Activated CD4-positive, alpha-beta T cell treated with anti-CD3 and anti-CD28 coated beads, Interleukin-2, amount 10 ng/mL, durations not matched to agents 7 days and 5 days (primary cell): ENCODE results near the gene BDNF. TPM values are rescaled to one million over a fixed set of nuclear protein-coding genes. Genes with fewer than 3 reads are reported as not detected.
"Not testable (repeated sequence)": the region's sequence is repeated elsewhere in the genome, so short reads cannot be mapped to it uniquely, and the experiment has no call there.

Experiments used
- CTCF ChIA-PET: fragments of 350-600 bp; sonication (Branson Sonifier 250); formaldehyde crosslinking; loops from one replicate; lab custom pipeline; 2021; ENCODE audit warnings: antibody characterized with exemption; lab: Charles Lee
- POLR2A ChIA-PET: fragments of 350-600 bp; sonication (Branson Sonifier 250); formaldehyde crosslinking; loops from one replicate; lab custom pipeline; 2021; ENCODE audit warnings: antibody characterized with exemption; lab: Charles Lee
- DNase-seq: peaks from one replicate; pipeline ENCODE4 v3.0.0-alpha.2; 2020
- H3K27ac Mint-ChIP-seq: one replicate; pipeline ENCODE4 v1.8.0; 2021; ENCODE audit warnings: mild to moderate bottlenecking, moderate library complexity, mixed read lengths
- H3K27me3 Mint-ChIP-seq: one replicate; pipeline ENCODE4 v1.8.0; 2021; ENCODE audit warnings: mixed read lengths
- H3K36me3 Mint-ChIP-seq: one replicate; pipeline ENCODE4 v1.8.0; 2021; ENCODE audit warnings: low read depth, mixed read lengths
- H3K4me1 Mint-ChIP-seq: one replicate; pipeline ENCODE4 v1.8.0; 2021; ENCODE audit warnings: mixed read lengths
- H3K4me3 Mint-ChIP-seq: one replicate; pipeline ENCODE4 v1.8.0; 2021; ENCODE audit warnings: mild to moderate bottlenecking, moderate library complexity, mixed read lengths
- H3K9me3 Mint-ChIP-seq: one replicate; pipeline ENCODE4 v1.8.0; 2021; ENCODE audit warnings: mixed read lengths
- total RNA-seq, 2 experiments: library from RNA; stranded (reverse); gene quantifications; one replicate each; pipeline ENCODE4 v1.2.3, GENCODE V29; 2021

The BDNF gene
- total RNA-seq: not detected

DNA sequence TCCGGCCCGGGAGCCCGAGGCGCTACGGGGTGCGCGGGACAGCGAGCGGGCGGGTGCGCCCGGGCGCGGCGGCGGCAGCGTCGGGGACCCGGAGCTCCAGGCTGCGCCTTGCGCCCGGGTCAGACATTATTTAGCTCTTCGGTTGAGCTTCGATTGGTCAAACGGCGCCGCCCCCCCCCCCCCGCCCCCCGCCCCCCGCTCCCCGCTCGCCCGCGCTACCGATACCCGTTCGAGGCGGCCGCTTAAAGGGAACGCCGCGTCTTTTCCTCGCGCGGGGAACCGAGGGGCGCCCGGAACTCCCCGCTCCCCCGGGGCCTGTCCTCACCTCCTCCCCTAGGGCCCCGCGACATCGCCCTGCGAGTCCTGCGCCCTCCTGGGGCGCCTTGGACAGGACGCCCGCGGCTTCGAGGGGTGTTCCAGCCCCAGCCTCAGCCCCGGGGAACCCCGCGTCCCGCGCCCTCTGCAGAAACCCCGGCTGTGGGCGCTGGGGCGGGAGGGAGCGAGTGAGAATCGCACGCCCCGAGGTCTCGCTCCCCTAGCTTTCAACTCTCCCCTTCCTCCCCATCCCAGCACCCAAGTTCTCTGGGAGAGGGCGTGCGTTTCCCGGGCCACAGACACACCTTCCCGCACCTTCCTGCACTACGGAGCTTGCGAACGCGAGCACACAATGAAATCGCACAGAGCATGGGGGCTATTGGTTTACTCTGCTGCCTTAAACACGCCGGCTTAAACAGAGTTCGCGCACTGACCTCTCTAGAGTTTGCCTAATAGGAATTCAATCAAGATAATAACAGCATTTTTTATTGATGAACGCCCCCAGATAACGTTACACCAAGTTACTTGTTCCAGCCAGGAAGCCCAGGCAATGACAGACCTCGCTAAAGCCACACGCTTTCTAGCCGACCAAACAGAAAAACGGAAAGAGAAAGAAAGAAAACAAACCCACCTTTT is at the start of gene BDNF:
BDNF (minus strand) TSS at position 105 of the 951 bp plus-strand sequence. CDS start 41,891 bp downstream, outside the sequence.
- peaks cover 75% of the 10 kb centered on the region for H3K27me3 Mint-ChIP-seq
- H3K4me1 Mint-ChIP-seq: peaks cover 18% of the 10 kb centered on the region
- H3K4me3 Mint-ChIP-seq: peak within 1 kb of the TSS; percentile 56
- H3K27ac Mint-ChIP-seq: no peak within 1 kb of the TSS
- H3K9me3 Mint-ChIP-seq: no peaks in the 10 kb centered on the region
- CTCF ChIA-PET: no interaction called here
- H3K36me3 Mint-ChIP-seq: no peaks in the 10 kb centered on the region
- POLR2A ChIA-PET: no interaction called here
- no peak for DNase-seq

- POLR2A ChIA-PET: no interaction called here
- no peak for DNase-seq
- Mint-ChIP-seq H3K36me3 (no peaks in the 10 kb centered on the region), H3K4me3 (no peak overlapping the region), H3K27me3 (no peaks in the 10 kb centered on the region), H3K9me3 (no peaks in the 10 kb centered on the region), H3K4me1 (no peaks in the 10 kb centered on the region), H3K27ac (no peak overlapping the region)
- CTCF ChIA-PET: no interaction called here
Observed at GRCh38 chr11:27740362-27741013, 40.2 kb upstream of the BDNF start.

- POLR2A ChIA-PET: no interaction called here
- no peaks in the 10 kb centered on the region for H3K27me3 Mint-ChIP-seq
- DNase-seq: no peak
- no peaks in the 10 kb centered on the region for H3K9me3 Mint-ChIP-seq
- H3K4me1 Mint-ChIP-seq: no peaks in the 10 kb centered on the region
- H3K36me3 Mint-ChIP-seq: no peaks in the 10 kb centered on the region
- no peak overlapping the region for H3K4me3 Mint-ChIP-seq
- H3K27ac Mint-ChIP-seq: no peak overlapping the region
- CTCF ChIA-PET: interaction anchor here (1.1 kb wide), 1 partner anchor 10 kb away, joined by 4 read pairs; no protein-coding TSS in a partner anchor
Observed at GRCh38 chr11:27735281-27735680, 35.0 kb upstream of the BDNF start.

DNA sequence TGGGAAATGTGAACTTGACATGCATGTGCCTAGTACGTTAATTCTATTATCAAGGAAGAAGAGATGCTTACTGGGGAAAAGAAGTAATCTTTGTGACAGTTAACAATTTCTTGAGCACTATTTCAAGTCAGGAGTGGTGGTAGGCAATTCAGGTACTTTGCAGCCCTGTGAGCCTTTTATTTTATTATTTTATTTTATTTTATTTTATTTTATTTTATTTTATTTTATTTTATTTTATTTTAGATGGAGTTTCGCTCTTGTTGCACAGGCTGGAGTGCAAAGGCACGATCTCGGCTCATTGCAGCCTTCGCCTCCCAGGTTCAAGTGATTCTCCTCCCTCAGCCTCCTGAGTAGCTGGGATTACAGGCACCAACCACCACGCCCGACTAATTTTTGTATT is 31.5 kb upstream of the BDNF start:
- H3K9me3 Mint-ChIP-seq, POLR2A ChIA-PET, H3K27me3 Mint-ChIP-seq, H3K27ac Mint-ChIP-seq, DNase-seq, H3K4me1 Mint-ChIP-seq, H3K36me3 Mint-ChIP-seq, CTCF ChIA-PET, H3K4me3 Mint-ChIP-seq: not testable (repeated sequence)

- no peak overlapping the region for H3K4me3 Mint-ChIP-seq
- POLR2A ChIA-PET: no interaction called here
- CTCF ChIA-PET: no interaction called here
- H3K4me1 Mint-ChIP-seq: peaks cover 4% of the 10 kb centered on the region
- no peak overlapping the region for H3K27ac Mint-ChIP-seq
- H3K27me3 Mint-ChIP-seq: peaks cover 24% of the 10 kb centered on the region
- no peak for DNase-seq
- H3K9me3 Mint-ChIP-seq: no peaks in the 10 kb centered on the region
- H3K36me3 Mint-ChIP-seq: peaks cover 5% of the 10 kb centered on the region
Observed at GRCh38 chr11:27726981-27727380, 26.7 kb upstream of the BDNF start.

- Mint-ChIP-seq H3K9me3 (peaks cover 6% of the 10 kb centered on the region), H3K4me1 (peaks cover 4% of the 10 kb centered on the region), H3K27me3 (peaks cover 51% of the 10 kb centered on the region), H3K27ac (no peak overlapping the region), H3K4me3 (no peak overlapping the region), H3K36me3 (peaks cover 8% of the 10 kb centered on the region)
- DNase-seq: no peak
- POLR2A ChIA-PET: no interaction called here
- CTCF ChIA-PET: no interaction called here
Observed at GRCh38 chr11:27723687-27724086, 23.4 kb upstream of the BDNF start.

- Mint-ChIP-seq H3K4me1 (peaks cover 4% of the 10 kb centered on the region), H3K4me3 (no peak overlapping the region), H3K27ac (peak overlapping the region; percentile 19), H3K36me3 (peaks cover 8% of the 10 kb centered on the region), H3K27me3 (peaks cover 55% of the 10 kb centered on the region), H3K9me3 (peaks cover 6% of the 10 kb centered on the region)
- DNase-seq: no peak
- ChIA-PET POLR2A (no interaction called here), CTCF (no interaction called here)
Observed at GRCh38 chr11:27722953-27723344, 22.7 kb upstream of the BDNF start.

GRCh38 chr11:27722117-27722952 is 22.1 kb upstream of the BDNF start:
- ChIA-PET POLR2A (no interaction called here), CTCF (no interaction called here)
- Mint-ChIP-seq H3K27me3 (peaks cover 61% of the 10 kb centered on the region), H3K4me3 (no peak overlapping the region), H3K4me1 (peaks cover 4% of the 10 kb centered on the region), H3K27ac (no peak overlapping the region), H3K36me3 (peaks cover 8% of the 10 kb centered on the region), H3K9me3 (peaks cover 6% of the 10 kb centered on the region)
- DNase-seq: no peak

- no peak overlapping the region for H3K4me3 Mint-ChIP-seq
- H3K27ac Mint-ChIP-seq: peak overlapping the region; percentile 15
- no peak for DNase-seq
- ChIA-PET POLR2A (no interaction called here), CTCF (no interaction called here)
- H3K9me3 Mint-ChIP-seq: peaks cover 6% of the 10 kb centered on the region
- peaks cover 8% of the 10 kb centered on the region for H3K36me3 Mint-ChIP-seq
- peaks cover 67% of the 10 kb centered on the region for H3K27me3 Mint-ChIP-seq
- H3K4me1 Mint-ChIP-seq: peaks cover 4% of the 10 kb centered on the region
Observed at GRCh38 chr11:27721264-27722116, 21.2 kb upstream of the BDNF start.

- DNase-seq: peak; percentile 29
- POLR2A ChIA-PET: no interaction called here
- H3K4me3 Mint-ChIP-seq: no peak overlapping the region
Observed at GRCh38 chr11:27720277-27720830, 20.1 kb upstream of the BDNF start.

DNA sequence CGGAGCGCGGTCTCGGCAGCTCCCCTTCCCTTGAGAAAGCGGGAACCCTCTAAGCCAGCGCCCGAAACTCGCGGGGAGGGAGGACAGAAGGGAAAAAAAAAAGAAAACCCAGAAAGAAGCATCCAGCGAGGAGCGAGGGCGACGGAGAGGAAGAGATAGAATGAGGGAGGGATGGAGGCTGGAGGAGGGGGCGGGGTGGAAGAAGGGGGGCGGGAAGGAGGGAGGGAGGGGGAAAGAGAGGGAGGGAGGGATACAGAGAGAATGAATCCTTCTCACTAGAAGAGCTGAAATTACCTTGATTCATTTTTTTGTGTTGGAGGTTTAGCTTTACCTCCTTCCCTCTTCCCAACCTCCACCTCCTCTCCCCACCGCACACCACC is 19.3 kb upstream of the BDNF start:
- Mint-ChIP-seq H3K27me3 (peaks cover 72% of the 10 kb centered on the region), H3K9me3 (peaks cover 6% of the 10 kb centered on the region), H3K36me3 (peaks cover 8% of the 10 kb centered on the region), H3K4me1 (peaks cover 4% of the 10 kb centered on the region), H3K27ac (no peak overlapping the region), H3K4me3 (no peak overlapping the region)
- POLR2A ChIA-PET: no interaction called here
- DNase-seq: no peak
- CTCF ChIA-PET: interaction anchor here (1.0 kb wide), 1 partner anchor 21 kb away, joined by 3 read pairs; no protein-coding TSS in a partner anchor

More at GRCh38 chr11:27720277-27720830, 20.1 kb upstream of the BDNF start:
- H3K9me3 Mint-ChIP-seq: peaks cover 6% of the 10 kb centered on the region
- CTCF ChIA-PET: no interaction called here
- H3K36me3 Mint-ChIP-seq: peaks cover 8% of the 10 kb centered on the region
- peak overlapping the region; percentile 60 for H3K27ac Mint-ChIP-seq
- peaks cover 73% of the 10 kb centered on the region for H3K27me3 Mint-ChIP-seq
- H3K4me1 Mint-ChIP-seq: peaks cover 4% of the 10 kb centered on the region
